Measurements from ENCODE around the gene TRNP1. TPM values are rescaled to one million over a fixed set of nuclear protein-coding genes. Genes with fewer than 3 reads are reported as not detected.
A peak's percentile ranks its signal among the peaks of the same experiment; 100 is the strongest.
"Not testable (repeated sequence)": the region's sequence is repeated elsewhere in the genome, so short reads cannot be mapped to it uniquely, and the experiment has no call there.

Gene TRNP1
- total RNA-seq, 2 donors from 2014 or later = 0.29 TPM; not detected in 1

- Mint-ChIP-seq H3K27ac (no peak overlapping the region), H3K9me3 (no peaks in the 10 kb centered on the region), H3K36me3 (peaks cover 0 to 5% of the 10 kb centered on the region in 2 donors)
- ATAC-seq (no peak), DNase-seq (ENCODE audit: low spot score in 2 of 2) (no peak)
Observed at GRCh38 chr1:26961826-26962225, 31.7 kb upstream of the TRNP1 start.

GRCh38 chr1:26965213-26965612, 28.3 kb upstream of the TRNP1 start:
- Mint-ChIP-seq H3K27ac (no peak overlapping the region), H3K9me3 (no peaks in the 10 kb centered on the region), H3K36me3 (peaks cover 0 to 5% of the 10 kb centered on the region in 2 donors)
- ATAC-seq = no peak
- DNase-seq (ENCODE audit: low spot score in 2 of 2) = no peak

GRCh38 chr1:26965628-26966027, 27.9 kb upstream of the TRNP1 start:
- no peak for DNase-seq (ENCODE audit: low spot score in 2 of 2)
- no peak for ATAC-seq
- H3K9me3 Mint-ChIP-seq = no peaks in the 10 kb centered on the region
- H3K27ac Mint-ChIP-seq = no peak overlapping the region
- H3K36me3 Mint-ChIP-seq = peaks cover 0 to 3% of the 10 kb centered on the region in 2 donors

- no peak for DNase-seq (ENCODE audit: low spot score in 2 of 2)
- no peaks in the 10 kb centered on the region for H3K9me3 Mint-ChIP-seq
- H3K27ac Mint-ChIP-seq = no peak overlapping the region
- H3K36me3 Mint-ChIP-seq = no peaks in the 10 kb centered on the region
- ATAC-seq = no peak
Observed at GRCh38 chr1:26970810-26971209, 22.7 kb upstream of the TRNP1 start.

- H3K36me3 Mint-ChIP-seq = no peaks in the 10 kb centered on the region
Observed at GRCh38 chr1:26971590-26971989, 21.9 kb upstream of the TRNP1 start.

GRCh38 chr1:26972390-26972789, 21.1 kb upstream of the TRNP1 start:
- ATAC-seq = no peak
- Mint-ChIP-seq H3K27ac (peak overlapping the region; percentile 22 to 90), H3K36me3 (no peaks in the 10 kb centered on the region), H3K9me3 (no peaks in the 10 kb centered on the region)
- no peak for DNase-seq (ENCODE audit: low spot score in 2 of 2)

More at GRCh38 chr1:26971590-26971989, 21.9 kb upstream of the TRNP1 start:
- Mint-ChIP-seq H3K27ac (no peak overlapping the region), H3K9me3 (no peaks in the 10 kb centered on the region)
- ATAC-seq = no peak
- no peak for DNase-seq (ENCODE audit: low spot score in 2 of 2)

- DNase-seq (ENCODE audit: low spot score in 2 of 2) (no peak), ATAC-seq (no peak)
- Mint-ChIP-seq H3K36me3 (no peaks in the 10 kb centered on the region), H3K27ac (peak overlapping the region; percentile 22 to 90), H3K9me3 (no peaks in the 10 kb centered on the region)
Observed at GRCh38 chr1:26972821-26973220, 20.7 kb upstream of the TRNP1 start.

- DNase-seq (ENCODE audit: low spot score in 2 of 2) = no peak
- H3K27ac Mint-ChIP-seq = no peak overlapping the region
- no peaks in the 10 kb centered on the region for H3K9me3 Mint-ChIP-seq
- ATAC-seq = no peak
- H3K36me3 Mint-ChIP-seq = no peaks in the 10 kb centered on the region
Observed at GRCh38 chr1:26976621-26977510, 16.6 kb upstream of the TRNP1 start.

GRCh38 chr1:26978901-26979300, 14.6 kb upstream of the TRNP1 start:
- DNase-seq (ENCODE audit: low spot score in 2 of 2) (no peak), ATAC-seq (no peak)
- Mint-ChIP-seq H3K27ac (no peak overlapping the region), H3K36me3 (no peaks in the 10 kb centered on the region), H3K9me3 (no peaks in the 10 kb centered on the region)

- DNase-seq (ENCODE audit: low spot score in 2 of 2) (no peak), ATAC-seq (no peak)
- H3K9me3 Mint-ChIP-seq = no peaks in the 10 kb centered on the region
- no peak overlapping the region for H3K27ac Mint-ChIP-seq
- no peaks in the 10 kb centered on the region for H3K36me3 Mint-ChIP-seq
Observed at GRCh38 chr1:26981146-26981846, 12.2 kb upstream of the TRNP1 start.

GRCh38 chr1:26983863-26984262, 9.6 kb upstream of the TRNP1 start:
- DNase-seq (ENCODE audit: low spot score in 2 of 2) = no peak
- Mint-ChIP-seq H3K36me3 (no peaks in the 10 kb centered on the region), H3K9me3 (no peaks in the 10 kb centered on the region), H3K27ac (no peak overlapping the region)
- ATAC-seq = no peak

GRCh38 chr1:26984291-26984690, 9.2 kb upstream of the TRNP1 start:
- Mint-ChIP-seq H3K36me3 (no peaks in the 10 kb centered on the region), H3K9me3 (no peaks in the 10 kb centered on the region), H3K27ac (no peak overlapping the region)
- ATAC-seq (no peak), DNase-seq (ENCODE audit: low spot score in 2 of 2) (no peak)

- DNase-seq (ENCODE audit: low spot score in 2 of 2) (no peak), ATAC-seq (no peak)
- Mint-ChIP-seq H3K9me3 (no peaks in the 10 kb centered on the region), H3K27ac (no peak overlapping the region), H3K36me3 (no peaks in the 10 kb centered on the region)
Observed at GRCh38 chr1:26986658-26987057, 6.8 kb upstream of the TRNP1 start.

GRCh38 chr1:26989403-26990109, 3.9 kb upstream of the TRNP1 start:
- ATAC-seq; H3K27ac Mint-ChIP-seq; H3K36me3 Mint-ChIP-seq; DNase-seq (ENCODE audit: low spot score in 2 of 2); H3K9me3 Mint-ChIP-seq: not testable (repeated sequence)

GRCh38 chr1:26991310-26992116, 2.0 kb upstream of the TRNP1 start:
- ATAC-seq (peak; percentile 30 to 47), DNase-seq (ENCODE audit: low spot score in 2 of 2) (no peak)
- no peaks in the 10 kb centered on the region for H3K36me3 Mint-ChIP-seq
- no peaks in the 10 kb centered on the region for H3K9me3 Mint-ChIP-seq
- no peak overlapping the region for H3K27ac Mint-ChIP-seq

- no peaks in the 10 kb centered on the region for H3K9me3 Mint-ChIP-seq
- no peak overlapping the region for H3K27ac Mint-ChIP-seq
- ATAC-seq (peak; percentile 15 to 38), DNase-seq (ENCODE audit: low spot score in 2 of 2) (peak in 1 of 2 donors; percentile 53)
- no peaks in the 10 kb centered on the region for H3K36me3 Mint-ChIP-seq
Observed at GRCh38 chr1:26994020-26994786, 711 bp downstream of the TRNP1 start.

Measured in activated naive CD4-positive, alpha-beta T cell treated with anti-CD3 and anti-CD28 coated beads, Interleukin-2, amount 50 U/mL, for 72 hours (primary cell).